K562 (cell line): ENCODE results near the gene ARRDC5. TPM values are rescaled to one million over a fixed set of nuclear protein-coding genes. Genes with fewer than 3 reads are reported as not detected.

Source experiments
- ATAC-seq: fragments of 200-7000 bp; cut with Tn5 transposase; 3 replicates; pipeline ENCODE4 v1.9.1; 2020; ENCODE audit warnings: moderate library complexity
- BruUV-seq: library from RNA; stranded (reverse); fragments of 400-500 nt; replicated peaks from 2 replicates; lab custom pipeline; 2021; lab: Mats Ljungman, UMichigan
- CTCF ChIA-PET: fragments of 300-600 bp; formaldehyde crosslinking; extraction: SDS; loops from one replicate; lab custom pipeline; 2021; ENCODE audit warnings: low intra/inter-chr PET ratio; lab: Yijun Ruan, JAX
- POLR2A ChIA-PET: fragments of 300-600, 350-650 bp; sonication (Branson Sonifier 250); formaldehyde crosslinking; extraction: SDS; loops from one replicate; lab custom pipeline; 2021; ENCODE audit warnings: antibody characterized with exemption, inconsistent platforms; lab: Yijun Ruan, JAX
- DNase-seq, 4 experiments: peaks; one replicate each; pipeline versions ENCODE4 v3.0.0 to v3.0.0-alpha.2; 2011 to 2018; ENCODE audit warnings: low spot score in 3 of 4, mixed read lengths in 3 of 4; ENCODE audit errors: extremely low read depth in 1 of 4
- FAIRE-seq: peaks from 2 replicates; lab custom pipeline; 2011; peaks lifted over from hg19 to GRCh38; lab: Jason Lieb, UNC
- H2AFZ ChIP-seq: 2 replicates; pipeline ENCODE4 v1.6.0; 2011; ENCODE audit warnings: low read depth, low read length, control low read depth, inconsistent platforms
- H3K27ac ChIP-seq: fragments of 200-600 bp; 3 replicates; pipeline ENCODE4 v1.8.0; 2011; ENCODE audit warnings: low read depth, mild to moderate bottlenecking, control low read depth, inconsistent platforms, low read length, moderate library complexity, mixed read lengths; ENCODE audit errors: extremely low read depth
- H3K27me3 ChIP-seq, 2 experiments: fragments of 300-600 bp in 1 of 2; 2 replicates in 1 of 2; 3 replicates in 1 of 2; pipeline versions ENCODE4 v1.6.0 to v1.8.0; 2011; ENCODE audit warnings: inconsistent platforms in 2 of 2, low read length in 2 of 2, mild to moderate bottlenecking in 1 of 2, mixed read lengths in 1 of 2, moderate library complexity in 1 of 2; ENCODE audit not compliant: control insufficient read depth in 2 of 2, insufficient read depth in 2 of 2
- H3K36me3 ChIP-seq: fragments of 300-600 bp; 3 replicates; pipeline ENCODE4 v1.8.0; 2011; ENCODE audit warnings: mild to moderate bottlenecking, low read length, inconsistent platforms; ENCODE audit not compliant: control insufficient read depth, insufficient read depth
- H3K4me1 ChIP-seq, 2 experiments: fragments of 200-600 bp in 1 of 2; replicated peaks in 1 of 2; 2 replicates in 1 of 2; 3 replicates in 1 of 2; pipeline versions ENCODE4 v1.5.1 to v1.8.0; 2011; ENCODE audit warnings: inconsistent platforms in 2 of 2, low read length in 2 of 2, mild to moderate bottlenecking in 1 of 2, mixed read lengths in 1 of 2, moderate library complexity in 1 of 2; ENCODE audit not compliant: control insufficient read depth in 2 of 2, insufficient read depth in 2 of 2
- H3K4me2 ChIP-seq: 2 replicates; pipeline ENCODE4 v1.6.1; 2011; ENCODE audit warnings: low read length, control low read depth, inconsistent platforms, mixed read lengths; ENCODE audit not compliant: insufficient read depth
- H3K4me3 ChIP-seq: fragments of 200-600 bp; sonication (generic), shearing (Covaris generic); 2 replicates; pipeline ENCODE4 v1.5.1; 2016; ENCODE audit warnings: control low read depth, inconsistent platforms
- H3K79me2 ChIP-seq: fragments of 200-600 bp; 3 replicates; pipeline ENCODE4 v1.8.0; 2011; ENCODE audit warnings: low read length, inconsistent platforms; ENCODE audit not compliant: control insufficient read depth, insufficient read depth
- H3K9ac ChIP-seq, 2 experiments: 2 replicates each; pipeline versions ENCODE4 v1.6.0 to v1.6.1; 2011; ENCODE audit warnings: low read depth in 2 of 2, low read length in 2 of 2, control low read depth in 1 of 2, inconsistent platforms in 1 of 2, mild to moderate bottlenecking in 1 of 2, mixed read lengths in 1 of 2; ENCODE audit not compliant: insufficient read depth in 1 of 2
- H3K9me1 ChIP-seq: one replicate; pipeline ENCODE4 v1.6.0; 2011; ENCODE audit warnings: inconsistent platforms, mild to moderate bottlenecking, low read length, moderate library complexity; ENCODE audit not compliant: control insufficient read depth, insufficient read depth
- H3K9me3 ChIP-seq: replicated peaks from 2 replicates; pipeline ENCODE4 v1.5.1; 2011; ENCODE audit warnings: low read depth, low read length, inconsistent platforms; ENCODE audit not compliant: control insufficient read depth, insufficient read depth
- H4K20me1 ChIP-seq: replicated peaks from 2 replicates; pipeline ENCODE4 v1.6.1; 2011; ENCODE audit warnings: low read length, inconsistent platforms, mixed read lengths; ENCODE audit not compliant: control insufficient read depth, insufficient read depth
- ATF6 ChIP-seq: sonication (generic); formaldehyde crosslinking; IDR thresholded peaks from 2 replicates; pipeline ENCODE4 v1.4.0; 2020; ENCODE audit warnings: mild to moderate bottlenecking, missing genetic modification reagents
- E2F6 ChIP-seq, 2 experiments: IDR thresholded peaks; 2 replicates each; pipeline ENCODE4 v1.6.1; 2011; ENCODE audit warnings: borderline replicate concordance in 1 of 2, control low read depth in 1 of 2, low read depth in 1 of 2, low read length in 1 of 2, mild to moderate bottlenecking in 1 of 2, mixed read lengths in 1 of 2, moderate library complexity in 1 of 2; ENCODE audit not compliant: insufficient read depth in 1 of 2, insufficient read length in 1 of 2, poor library complexity in 1 of 2, severe bottlenecking in 1 of 2; ENCODE audit errors: extremely low read depth in 1 of 2
- ETS2 ChIP-seq: IDR thresholded peaks from 2 replicates; pipeline ENCODE4 v1.6.1; 2016; ENCODE audit warnings: borderline replicate concordance, missing genetic modification characterization, mild to moderate bottlenecking, moderate library complexity, missing compliant biosample characterization; ENCODE audit not compliant: poor library complexity, severe bottlenecking
- HNRNPLL ChIP-seq: fragments of 200-400 bp; formaldehyde crosslinking; IDR thresholded peaks from 2 replicates; pipeline ENCODE4 v1.6.1; 2017; ENCODE audit warnings: low read length, low read depth, mild to moderate bottlenecking; ENCODE audit not compliant: poor library complexity, severe bottlenecking
- HNRNPUL1 ChIP-seq: fragments of 200-400 bp; formaldehyde crosslinking; IDR thresholded peaks from 2 replicates; pipeline ENCODE4 v1.6.1; 2017; ENCODE audit warnings: low read length
- KLF1 ChIP-seq: fragments of 450-650 bp; IDR thresholded peaks from 2 replicates; pipeline ENCODE4 v1.6.1; 2016; ENCODE audit warnings: missing genetic modification characterization, missing compliant biosample characterization
- NFXL1 ChIP-seq: fragments of 450-650 bp; formaldehyde crosslinking; IDR thresholded peaks from 2 replicates; pipeline ENCODE4 v1.4.0; 2021; ENCODE audit warnings: mild to moderate bottlenecking
- NR3C1 ChIP-seq: sonication (generic); formaldehyde crosslinking; IDR thresholded peaks from 2 replicates; pipeline ENCODE4 v1.8.1; 2022; ENCODE audit warnings: missing genetic modification reagents
- STAG1 ChIP-seq: sonication (generic); formaldehyde crosslinking; IDR thresholded peaks from 2 replicates; pipeline ENCODE4 v1.5.0; 2020; ENCODE audit warnings: missing genetic modification reagents, borderline replicate concordance
- TSC22D4 ChIP-seq: fragments of 450-650 bp; IDR thresholded peaks from 2 replicates; pipeline ENCODE4 v1.6.1; 2016; ENCODE audit warnings: missing genetic modification characterization, missing biosample characterization, control low read depth
- ZNF184 ChIP-seq: sonication (generic); formaldehyde crosslinking; IDR thresholded peaks from 2 replicates; pipeline ENCODE4 v1.5.0; 2020; ENCODE audit warnings: missing genetic modification reagents
- ZNF592 ChIP-seq: fragments of 450-650 bp; IDR thresholded peaks from 2 replicates; pipeline ENCODE4 v1.6.1; 2017; ENCODE audit warnings: antibody characterized with exemption, mild to moderate bottlenecking
- WGBS: fragments of 100-300 bp; shearing (Covaris generic); methylation state at CpG from one replicate; pipeline ENCODE4 v1.1.6; 2016; ENCODE audit warnings: low coverage, mixed read lengths; ENCODE audit not compliant: insufficient coverage; ENCODE audit errors: missing lambda C conversion rate; 5-methylcytosine and 5-hydroxymethylcytosine counted together
- in situ Hi-C: fragments of 300-500 bp; cut with MboI; formaldehyde crosslinking; loops from 4 replicates; pipeline ENCODE4 v1.15.0; 2018; ENCODE audit warnings: inconsistent platforms, mixed read lengths
- intact Hi-C: fragments of 100-400 bp; cut with micrococcal nuclease; formaldehyde crosslinking; loops from 2 replicates; pipeline ENCODE4 v1.14.2; 2022
- polyA plus RNA-seq, 8 experiments: library from polyadenylated mRNA; depleted of rRNA in 4 of 8; stranded (reverse) in 5 of 8; unstranded in 3 of 8; fragments of >200 nt; fragmentation: Nextera tagmentation in 2 of 8; fragmentation: Illumina TruSeq in 1 of 8; extraction: Ambion mirVana in 2 of 8; extraction: Trizol in 1 of 8; gene quantifications; 2 replicates each; pipeline versions ENCODE4 v1.2.1 to v1.2.3, GENCODE V29; 2011 to 2014; ENCODE audit warnings: inconsistent platforms in 1 of 8, missing spikeins in 1 of 8
- total RNA-seq, 7 experiments: library from RNA; depleted of rRNA in 6 of 7; stranded (reverse); fragments of >200 nt in 6 of 7; fragmentation: Illumina TruSeq in 2 of 7; extraction: Trizol in 2 of 7; gene quantifications; 2 replicates each; pipeline versions ENCODE4 v1.2.1 to v1.2.3, GENCODE V29; 2011 to 2021; ENCODE audit warnings: low replicate concordance in 1 of 7

ARRDC5 gene
- total and polyA plus RNA-seq, 9 of the 15 experiments (the other 6 are each of a cell fraction or from before 2014, with no cell fraction given), result not detected

- Histone ChIP-seq H3K4me3 (no peak overlapping the region; the same call in 1 of the 2 replicates), H3K27ac (peak overlapping the region; percentile 87; the same call in 1 of the 3 replicates), H3K4me1 (peaks cover 27 to 37% of the 10 kb centered on the region in 2 experiments), H3K9me1 (no peaks in the 10 kb centered on the region), H3K9ac (peak overlapping the region; percentile 75 to 93; a peak in 3 of 4 replicates), H3K27me3 (no peaks in the 10 kb centered on the region), H3K4me2 (no peak overlapping the region; the same call in 1 of the 2 replicates), H3K79me2 (peaks cover 38% of the 10 kb centered on the region), H3K36me3 (peaks cover 31% of the 10 kb centered on the region), H4K20me1 (no peaks in the 10 kb centered on the region), H3K9me3 (no peaks in the 10 kb centered on the region), H2AFZ (peak overlapping the region; percentile 76)
- WGBS, result 91% methylated on average over 15 of the region's 15 CpGs
- DNase-seq (no peak), ATAC-seq (no peak), FAIRE-seq (no peak)
- ChIA-PET CTCF (no interaction called here), POLR2A (no interaction called here)
- TF ChIP-seq ZNF592 (no peak), KLF1 (no peak), TSC22D4 (no peak), NFXL1 (CRISPR knock-in tag) (no peak), E2F6 (IDR thresholded peaks at IDR 0.05; ENCODE audit: borderline replicate concordance in 1 of 2, extremely low read depth in 1 of 2, insufficient read depth in 1 of 2, insufficient read length in 1 of 2, low read depth in 1 of 2, low read length in 1 of 2, poor library complexity in 1 of 2, severe bottlenecking in 1 of 2) (peak; percentile 29 to 87), NR3C1 (CRISPR knock-in tag) (no peak), ETS2 (tag) (no peak), ATF6 (CRISPR knock-in tag) (0 out of 2 replicates have a peak, but pooled peaks have one; percentile 15), ZNF184 (CRISPR knock-in tag) (no peak), HNRNPLL (peak; percentile 2), STAG1 (0 out of 2 replicates have a peak, but pooled peaks have one; percentile 7), HNRNPUL1 (no peak)
- intact Hi-C loops, result no loop called here
- in situ Hi-C loops, result no loop called here
- BruUV-seq, result no TSS peak
Observed at GRCh38 chr19:4908781-4909155, 6.1 kb upstream of the ARRDC5 start.
